Astrocyte (in vitro differentiated cells and primary cell): ENCODE data around the gene ADD1.

Source experiments
- EZH2 ChIP-seq: IDR thresholded peaks from 2 replicates; pipeline ENCODE4 v1.6.1; 2012; ENCODE audit warnings: mild to moderate bottlenecking, low read length, inconsistent platforms; ENCODE audit not compliant: insufficient read depth
- TF ChIP-seq, protein P1 (sequence below): IDR thresholded peaks from 2 replicates; pipeline ENCODE4 v1.5.1; 2011; ENCODE audit warnings: low read depth, mild to moderate bottlenecking, inconsistent platforms, low read length, moderate library complexity; ENCODE audit not compliant: insufficient read depth

DNA sequence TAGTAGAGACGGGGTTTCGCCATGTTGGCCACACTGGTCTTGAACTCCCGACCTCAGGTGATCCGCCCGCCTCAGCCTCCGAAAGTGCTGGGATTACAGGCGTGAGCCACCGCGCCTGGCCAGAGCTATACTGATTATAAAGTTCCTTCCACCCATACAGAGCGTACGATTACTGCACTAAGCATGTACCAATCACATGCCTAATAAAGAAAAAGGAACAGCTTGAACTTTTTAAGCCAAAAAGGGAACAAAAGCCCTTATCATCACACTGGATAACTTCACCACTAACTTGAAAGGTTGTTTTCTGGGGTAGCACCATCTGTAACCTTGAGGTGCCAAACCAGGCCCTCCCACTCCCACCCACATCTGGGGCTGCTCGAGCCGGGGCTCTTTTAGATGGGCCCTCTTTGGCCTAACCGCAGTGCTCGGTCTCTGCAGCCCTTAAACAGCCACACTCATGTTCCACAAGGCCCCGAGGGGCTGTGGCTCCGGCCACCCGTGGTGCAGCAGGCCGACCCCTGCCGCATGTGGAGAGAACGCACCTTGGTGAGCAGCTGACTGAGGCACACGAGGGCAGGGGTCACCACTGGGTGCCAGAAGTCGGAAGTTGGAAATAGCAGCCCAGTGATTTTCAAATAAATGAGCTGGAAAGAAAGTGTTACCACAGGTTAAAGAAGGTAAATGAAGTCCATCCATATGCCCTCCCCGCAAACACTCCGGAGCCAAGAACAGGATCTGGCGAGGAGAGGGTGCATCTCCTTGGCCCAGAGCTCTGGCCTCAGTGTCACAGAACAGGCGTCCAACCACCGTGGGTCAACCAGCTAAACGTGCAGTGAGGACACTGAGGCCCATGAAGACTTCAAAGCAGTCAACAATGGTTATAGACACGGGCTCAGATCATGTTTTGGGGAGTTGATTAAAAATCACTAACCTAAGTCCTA is 101.2 kb downstream of the ADD1 start:
- TF ChIP-seq EZH2 = no peak
- TF ChIP-seq, protein P1, sequence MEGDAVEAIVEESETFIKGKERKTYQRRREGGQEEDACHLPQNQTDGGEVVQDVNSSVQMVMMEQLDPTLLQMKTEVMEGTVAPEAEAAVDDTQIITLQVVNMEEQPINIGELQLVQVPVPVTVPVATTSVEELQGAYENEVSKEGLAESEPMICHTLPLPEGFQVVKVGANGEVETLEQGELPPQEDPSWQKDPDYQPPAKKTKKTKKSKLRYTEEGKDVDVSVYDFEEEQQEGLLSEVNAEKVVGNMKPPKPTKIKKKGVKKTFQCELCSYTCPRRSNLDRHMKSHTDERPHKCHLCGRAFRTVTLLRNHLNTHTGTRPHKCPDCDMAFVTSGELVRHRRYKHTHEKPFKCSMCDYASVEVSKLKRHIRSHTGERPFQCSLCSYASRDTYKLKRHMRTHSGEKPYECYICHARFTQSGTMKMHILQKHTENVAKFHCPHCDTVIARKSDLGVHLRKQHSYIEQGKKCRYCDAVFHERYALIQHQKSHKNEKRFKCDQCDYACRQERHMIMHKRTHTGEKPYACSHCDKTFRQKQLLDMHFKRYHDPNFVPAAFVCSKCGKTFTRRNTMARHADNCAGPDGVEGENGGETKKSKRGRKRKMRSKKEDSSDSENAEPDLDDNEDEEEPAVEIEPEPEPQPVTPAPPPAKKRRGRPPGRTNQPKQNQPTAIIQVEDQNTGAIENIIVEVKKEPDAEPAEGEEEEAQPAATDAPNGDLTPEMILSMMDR = no peak
